Liver (tissue), 3 donors: ENCODE data around the gene ADGRD1.

Experiments
- TAF1 ChIP-seq: conservative IDR thresholded peaks from 2 replicates; pipeline ENCODE4 v1.6.1; 2016; ENCODE audit warnings: antibody characterized with exemption, mild to moderate bottlenecking
- TF ChIP-seq, protein P1 (sequence below): fragments of 150-350 bp; IDR thresholded peaks from 2 replicates; pipeline ENCODE4 v1.5.1; 2017; ENCODE audit warnings: improper control_type of control experiment, low read depth, low read length; ENCODE audit not compliant: missing input control
- donor health status: healthy.
- donor health status: healthy.

DNA sequence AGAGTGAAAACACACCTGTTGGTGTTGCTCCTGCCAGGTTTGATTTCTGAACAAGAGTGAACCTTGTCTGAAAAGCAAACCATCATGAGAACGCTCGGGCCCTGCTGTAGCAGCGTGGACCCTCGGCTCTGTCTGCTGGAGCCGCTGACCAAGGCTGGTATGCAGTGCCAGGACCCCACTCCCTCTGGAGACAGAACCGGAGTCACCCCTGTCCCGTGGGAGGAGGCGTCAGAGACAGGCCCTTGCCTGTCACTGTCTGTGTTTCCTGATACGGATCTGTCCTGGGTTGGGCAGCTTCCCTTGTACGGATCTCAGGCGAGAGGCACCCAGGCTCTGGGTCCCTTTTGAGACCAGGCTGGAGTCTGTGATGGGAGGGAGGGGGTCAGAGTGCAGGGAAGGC lies 111.6 kb downstream of the ADGRD1 start:
- no peak for TF ChIP-seq TAF1
- TF ChIP-seq, protein P1, sequence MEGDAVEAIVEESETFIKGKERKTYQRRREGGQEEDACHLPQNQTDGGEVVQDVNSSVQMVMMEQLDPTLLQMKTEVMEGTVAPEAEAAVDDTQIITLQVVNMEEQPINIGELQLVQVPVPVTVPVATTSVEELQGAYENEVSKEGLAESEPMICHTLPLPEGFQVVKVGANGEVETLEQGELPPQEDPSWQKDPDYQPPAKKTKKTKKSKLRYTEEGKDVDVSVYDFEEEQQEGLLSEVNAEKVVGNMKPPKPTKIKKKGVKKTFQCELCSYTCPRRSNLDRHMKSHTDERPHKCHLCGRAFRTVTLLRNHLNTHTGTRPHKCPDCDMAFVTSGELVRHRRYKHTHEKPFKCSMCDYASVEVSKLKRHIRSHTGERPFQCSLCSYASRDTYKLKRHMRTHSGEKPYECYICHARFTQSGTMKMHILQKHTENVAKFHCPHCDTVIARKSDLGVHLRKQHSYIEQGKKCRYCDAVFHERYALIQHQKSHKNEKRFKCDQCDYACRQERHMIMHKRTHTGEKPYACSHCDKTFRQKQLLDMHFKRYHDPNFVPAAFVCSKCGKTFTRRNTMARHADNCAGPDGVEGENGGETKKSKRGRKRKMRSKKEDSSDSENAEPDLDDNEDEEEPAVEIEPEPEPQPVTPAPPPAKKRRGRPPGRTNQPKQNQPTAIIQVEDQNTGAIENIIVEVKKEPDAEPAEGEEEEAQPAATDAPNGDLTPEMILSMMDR, result no peak
